HG02642 (cell line): ENCODE measurements around the gene CTNND2.
"Not testable (repeated sequence)": the region's sequence is repeated elsewhere in the genome, so short reads cannot be mapped to it uniquely, and the experiment has no call there.

ENCODE experiments used
- ATAC-seq: cut with Tn5 transposase; IDR thresholded peaks from one replicate; pipeline ENCODE4 v1.9.1; 2021; ENCODE audit warnings: mild to moderate bottlenecking; ENCODE audit not compliant: unreplicated experiment, poor library complexity

The CTNND2 gene

GRCh38 chr5:11357928-11358327 lies 546.3 kb downstream of the CTNND2 start:
- ATAC-seq, result no peak

- ATAC-seq, result no peak
Observed at GRCh38 chr5:11355491-11355890, 548.8 kb downstream of the CTNND2 start.

GRCh38 chr5:11346336-11346735 lies 557.9 kb downstream of the CTNND2 start:
- ATAC-seq, result no peak

GRCh38 chr5:11335881-11336760 lies 568.1 kb downstream of the CTNND2 start:
- ATAC-seq, result no peak

GRCh38 chr5:11334404-11334803 lies 569.8 kb downstream of the CTNND2 start:
- no peak for ATAC-seq

GRCh38 chr5:11329679-11330078 lies 574.6 kb downstream of the CTNND2 start:
- ATAC-seq, result no peak

GRCh38 chr5:11324521-11325289 lies 579.5 kb downstream of the CTNND2 start:
- ATAC-seq, result no peak

GRCh38 chr5:11323761-11324160 lies 580.5 kb downstream of the CTNND2 start:
- ATAC-seq, result no peak

GRCh38 chr5:11322133-11322532 lies 582.1 kb downstream of the CTNND2 start:
- ATAC-seq, result no peak

- ATAC-seq, result no peak
Observed at GRCh38 chr5:11319836-11320580, 584.2 kb downstream of the CTNND2 start.

GRCh38 chr5:11313694-11314093 lies 590.6 kb downstream of the CTNND2 start:
- ATAC-seq, result not testable (repeated sequence)

GRCh38 chr5:11311731-11312130 lies 592.5 kb downstream of the CTNND2 start:
- no peak for ATAC-seq

- no peak for ATAC-seq
Observed at GRCh38 chr5:11311272-11311671, 593.0 kb downstream of the CTNND2 start.

- no peak for ATAC-seq
Observed at GRCh38 chr5:11310158-11310557, 594.1 kb downstream of the CTNND2 start.

- no peak for ATAC-seq
Observed at GRCh38 chr5:11306365-11306764, 597.9 kb downstream of the CTNND2 start.

GRCh38 chr5:11305245-11305644 lies 599.0 kb downstream of the CTNND2 start:
- no peak for ATAC-seq

GRCh38 chr5:11304641-11305040 lies 599.6 kb downstream of the CTNND2 start:
- ATAC-seq, result no peak

GRCh38 chr5:11302663-11303062 lies 601.6 kb downstream of the CTNND2 start:
- ATAC-seq, result no peak

- no peak for ATAC-seq
Observed at GRCh38 chr5:11301171-11301570, 603.1 kb downstream of the CTNND2 start.

- ATAC-seq, result no peak
Observed at GRCh38 chr5:11300736-11301135, 603.5 kb downstream of the CTNND2 start.

GRCh38 chr5:11298877-11299276 lies 605.4 kb downstream of the CTNND2 start:
- no peak for ATAC-seq
